Fibroblast of lung (primary cell): ENCODE results near the gene SLC7A4. TPM values are rescaled to one million over a fixed set of nuclear protein-coding genes. Genes with fewer than 3 reads are reported as not detected.

ENCODE experiments used
- DNase-seq, 2 donors: peaks; one replicate each; pipeline versions ENCODE4 v3.0.0 to v3.0.0-alpha.2; 2010; ENCODE audit warnings: low read depth in 2 of 2
- H2AFZ ChIP-seq: 2 replicates; pipeline ENCODE4 v1.5.1; 2012; ENCODE audit warnings: low read length, control low read depth, inconsistent platforms
- H3K27ac ChIP-seq: 2 replicates; pipeline ENCODE4 v1.5.1; 2011; ENCODE audit warnings: low read length, control low read depth; ENCODE audit not compliant: insufficient read depth
- H3K27me3 ChIP-seq: 2 replicates; pipeline ENCODE4 v1.5.1; 2011; ENCODE audit warnings: mild to moderate bottlenecking, low read length; ENCODE audit not compliant: control insufficient read depth, insufficient read depth
- H3K36me3 ChIP-seq: 2 replicates; pipeline ENCODE4 v1.5.1; 2011; ENCODE audit warnings: low read length; ENCODE audit not compliant: control insufficient read depth, insufficient read depth
- H3K4me1 ChIP-seq: 2 replicates; pipeline ENCODE4 v1.5.1; 2011; ENCODE audit warnings: low read length; ENCODE audit not compliant: control insufficient read depth, insufficient read depth; ENCODE audit errors: extremely low read depth
- H3K4me2 ChIP-seq: 2 replicates; pipeline ENCODE4 v1.5.1; 2011; ENCODE audit warnings: low read length, control low read depth; ENCODE audit not compliant: insufficient read depth; ENCODE audit errors: extremely low read depth
- H3K4me3 ChIP-seq, 4 experiments: fragments of 200-600 bp in 1 of 4; sonication (generic) in 1 of 4; replicated peaks in 1 of 4; 2 replicates each; pipeline ENCODE4 v1.5.1; 2011 to 2016; ENCODE audit warnings: low read length in 4 of 4, low read depth in 3 of 4, mild to moderate bottlenecking in 3 of 4, control low read depth in 2 of 4, inconsistent platforms in 1 of 4, mixed read lengths in 1 of 4; ENCODE audit not compliant: insufficient read depth in 1 of 4; ENCODE audit errors: control extremely low read depth in 1 of 4
- H3K79me2 ChIP-seq: 2 replicates; pipeline ENCODE4 v1.5.1; 2012; ENCODE audit warnings: mild to moderate bottlenecking, low read length, inconsistent platforms; ENCODE audit not compliant: control insufficient read depth, insufficient read depth
- H3K9ac ChIP-seq: 2 replicates; pipeline ENCODE4 v1.5.1; 2011; ENCODE audit warnings: mild to moderate bottlenecking, low read length, control low read depth; ENCODE audit not compliant: insufficient read depth
- H3K9me3 ChIP-seq: 2 replicates; pipeline ENCODE4 v1.5.1; 2012; ENCODE audit warnings: low read depth, low read length; ENCODE audit not compliant: control insufficient read depth, insufficient read depth
- H4K20me1 ChIP-seq: 2 replicates; pipeline ENCODE4 v1.5.1; 2011; ENCODE audit warnings: low read length; ENCODE audit not compliant: control insufficient read depth, insufficient read depth; ENCODE audit errors: extremely low read depth
- CTCF ChIP-seq, 2 donors: IDR thresholded peaks in 1 of 2; conservative IDR thresholded peaks in 1 of 2; 1 replicate in 1 of 2; 2 replicates in 1 of 2; pipeline ENCODE4 v1.5.1; 2011 to 2012; ENCODE audit warnings: low read length in 2 of 2, control low read depth in 1 of 2, inconsistent platforms in 1 of 2, low read depth in 1 of 2, mild to moderate bottlenecking in 1 of 2
- EZH2 ChIP-seq: IDR thresholded peaks from 2 replicates; pipeline ENCODE4 v1.5.1; 2012; ENCODE audit warnings: low read length, control low read depth, mild to moderate bottlenecking; ENCODE audit errors: missing control alignments
- polyA plus RNA-seq, 2 donors: library from polyadenylated mRNA; depleted of rRNA in 1 of 2; stranded (reverse) in 1 of 2; unstranded in 1 of 2; fragments of >200 nt; gene quantifications; 2 replicates each; pipeline ENCODE4 v1.2.1, GENCODE V29; 2011 to 2012; ENCODE audit warnings: missing spikeins in 1 of 2
- total RNA-seq: library from RNA; depleted of rRNA; stranded (reverse); fragments of >200 nt; gene quantifications from 2 replicates; pipeline ENCODE4 v1.2.1, GENCODE V29; 2014

The SLC7A4 gene
- total and polyA plus RNA-seq, 2 donors (not counting 1 experiment from before 2014, with no cell fraction given), result 0.83 to 0.92 TPM

GRCh38 chr22:20992056-20992442 lies 40.3 kb downstream of the SLC7A4 start:
- Histone ChIP-seq H3K4me3 (no peak overlapping the region), H3K4me2 (no peak overlapping the region), H3K27ac (no peak overlapping the region), H3K9me3 (no peaks in the 10 kb centered on the region), H3K9ac (no peak overlapping the region), H3K27me3 (no peaks in the 10 kb centered on the region), H3K79me2 (no peaks in the 10 kb centered on the region), H3K36me3 (peaks cover 31% of the 10 kb centered on the region), H4K20me1 (no peaks in the 10 kb centered on the region), H3K4me1 (no peaks in the 10 kb centered on the region), H2AFZ (no peak overlapping the region)
- TF ChIP-seq CTCF (conservative IDR thresholded peaks at IDR 0.05 in 1 of 2, IDR thresholded peaks at IDR 0.05 in 1 of 2; ENCODE audit: low read depth in 1 of 2, low read length in 2 of 2), result no peak
- TF ChIP-seq EZH2, result no peak
- DNase-seq, result no peak

- H3K4me1 ChIP-seq, result no peaks in the 10 kb centered on the region
- H3K9ac ChIP-seq, result no peak overlapping the region
- TF ChIP-seq EZH2 (no peak), CTCF (conservative IDR thresholded peaks at IDR 0.05 in 1 of 2, IDR thresholded peaks at IDR 0.05 in 1 of 2; ENCODE audit: low read depth in 1 of 2, low read length in 2 of 2) (no peak)
- no peaks in the 10 kb centered on the region for H3K27me3 ChIP-seq
- H3K36me3 ChIP-seq, result peaks cover 31% of the 10 kb centered on the region
- DNase-seq, result no peak
- H3K79me2 ChIP-seq, result no peaks in the 10 kb centered on the region
- H4K20me1 ChIP-seq, result no peaks in the 10 kb centered on the region
- H3K4me2 ChIP-seq, result no peak overlapping the region
- no peaks in the 10 kb centered on the region for H3K9me3 ChIP-seq
- H3K27ac ChIP-seq, result no peak overlapping the region
- no peak overlapping the region for H2AFZ ChIP-seq
- H3K4me3 ChIP-seq, result no peak overlapping the region
These were observed 40.9 kb downstream of the SLC7A4 start for GRCh38 chr22:20991252-20992055.

- no peak overlapping the region for H3K9ac ChIP-seq
- no peak overlapping the region for H3K4me2 ChIP-seq
- H3K4me3 ChIP-seq, result no peak overlapping the region
- TF ChIP-seq CTCF (conservative IDR thresholded peaks at IDR 0.05 in 1 of 2, IDR thresholded peaks at IDR 0.05 in 1 of 2; ENCODE audit: low read depth in 1 of 2, low read length in 2 of 2), result no peak
- TF ChIP-seq EZH2, result no peak
- no peak overlapping the region for H3K27ac ChIP-seq
- H4K20me1 ChIP-seq, result no peaks in the 10 kb centered on the region
- H3K27me3 ChIP-seq, result no peaks in the 10 kb centered on the region
- H3K4me1 ChIP-seq, result no peaks in the 10 kb centered on the region
- no peak overlapping the region for H2AFZ ChIP-seq
- H3K9me3 ChIP-seq, result no peaks in the 10 kb centered on the region
- H3K36me3 ChIP-seq, result peaks cover 29% of the 10 kb centered on the region
- no peak for DNase-seq
- no peaks in the 10 kb centered on the region for H3K79me2 ChIP-seq
These were observed 41.9 kb downstream of the SLC7A4 start for GRCh38 chr22:20990184-20991180.
